Measurements from ENCODE around the gene EIF5. TPM values are rescaled to one million over a fixed set of nuclear protein-coding genes. Genes with fewer than 3 reads are reported as not detected.
A peak's percentile ranks its signal among the peaks of the same experiment; 100 is the strongest.

The EIF5 gene
- total RNA-seq, 1 experiment from 2014 or later, result 299 TPM

GRCh38 chr14:103386713-103387329, 52.8 kb downstream of the EIF5 start:
- in situ Hi-C loops (cut with HindIII; ENCODE audit: low sequenced_read_pairs), result no loop called here
- DNase-seq (ENCODE audit: low spot score), result peak; percentile 43

- in situ Hi-C loops (cut with HindIII; ENCODE audit: low sequenced_read_pairs), result no loop called here
- no peak for DNase-seq (ENCODE audit: low spot score)
Measured at GRCh38 chr14:103388664-103389063, 54.6 kb downstream of the EIF5 start.

- no peak for DNase-seq (ENCODE audit: low spot score)
- in situ Hi-C loops (cut with HindIII; ENCODE audit: low sequenced_read_pairs), result no loop called here
Measured at GRCh38 chr14:103390605-103391004, 56.6 kb downstream of the EIF5 start.

DNA sequence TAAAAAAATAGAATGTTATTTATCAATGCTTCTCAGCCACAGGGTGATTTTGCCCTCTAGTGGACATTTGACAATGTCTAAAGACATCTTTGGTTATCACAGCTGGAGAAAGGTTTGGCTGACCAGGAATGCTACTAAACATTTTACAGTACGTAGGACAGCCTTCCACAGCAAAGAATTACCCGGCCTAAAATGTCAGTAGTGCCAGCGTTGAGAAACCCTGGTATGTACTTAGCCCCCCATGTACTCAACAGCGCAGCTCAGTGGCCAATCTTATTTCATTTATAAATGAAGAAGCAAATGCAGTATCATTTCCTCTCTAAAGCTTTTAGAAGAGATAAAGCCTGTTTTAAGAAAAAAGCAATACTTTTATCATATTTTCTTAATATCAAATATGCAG, 57.0 kb downstream of the EIF5 start:
- in situ Hi-C loops (cut with HindIII; ENCODE audit: low sequenced_read_pairs), result no loop called here
- peak; percentile 65 for DNase-seq (ENCODE audit: low spot score)

DNA sequence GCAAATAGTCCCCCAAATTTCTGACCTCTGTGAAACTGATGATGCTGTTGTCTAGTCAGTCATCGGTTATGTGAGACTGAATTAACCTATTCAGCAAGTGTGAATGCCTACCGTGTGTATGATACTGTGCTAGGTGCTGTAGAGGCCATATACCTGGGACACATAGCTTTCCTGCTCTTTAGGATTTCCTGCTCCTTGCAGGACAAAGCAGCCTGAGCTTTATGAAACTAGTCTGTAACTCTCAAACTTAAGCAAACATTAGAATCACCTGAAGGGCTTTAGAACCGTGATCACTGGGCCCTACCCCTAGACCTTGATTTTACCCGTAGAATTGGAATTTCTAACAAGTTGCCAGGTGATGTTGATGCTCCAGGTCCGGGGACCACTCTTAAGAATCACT, 58.1 kb downstream of the EIF5 start:
- no peak for DNase-seq (ENCODE audit: low spot score)
- in situ Hi-C loops (cut with HindIII; ENCODE audit: low sequenced_read_pairs), result no loop called here

DNA sequence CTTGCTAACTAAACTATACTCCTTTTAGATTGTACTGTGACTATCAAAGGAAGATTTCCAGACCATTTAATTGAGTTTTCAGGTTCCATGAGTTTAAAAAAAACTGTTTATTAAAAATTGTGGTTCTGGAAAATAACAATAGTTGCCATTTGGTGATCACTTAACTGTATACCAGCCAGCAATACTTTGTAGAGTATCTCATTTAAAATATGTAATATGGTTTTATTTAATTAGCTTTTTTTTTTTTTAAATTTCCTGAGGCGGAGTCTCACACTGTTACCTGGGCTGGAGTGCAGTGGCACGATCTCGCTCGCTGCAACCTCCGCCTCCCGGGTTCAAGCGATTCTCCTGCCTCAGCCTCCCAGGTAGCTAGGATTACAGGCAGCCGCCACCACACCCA, 58.5 kb downstream of the EIF5 start:
- no peak for DNase-seq (ENCODE audit: low spot score)
- in situ Hi-C loops (cut with HindIII; ENCODE audit: low sequenced_read_pairs), result no loop called here

DNA sequence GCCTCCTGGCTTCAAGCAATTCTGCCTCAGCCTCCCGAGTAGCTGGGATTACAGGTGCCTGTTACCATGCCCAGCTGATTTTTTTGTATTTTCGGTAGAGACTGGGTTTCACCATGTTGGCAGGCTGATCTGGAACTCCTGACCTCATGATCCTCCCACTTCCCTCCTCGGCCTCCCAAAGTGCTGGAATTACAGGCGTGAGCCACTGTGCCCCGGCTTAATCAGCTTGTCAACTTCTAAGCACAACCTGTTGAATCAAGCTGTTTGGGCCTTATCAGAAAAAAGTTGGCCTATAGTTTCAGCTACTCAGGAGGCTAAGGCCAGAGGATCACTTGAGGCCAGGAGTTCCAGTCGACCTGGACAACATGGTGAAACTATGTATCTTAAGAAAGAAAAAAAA, 59.0 kb downstream of the EIF5 start:
- in situ Hi-C loops (cut with HindIII; ENCODE audit: low sequenced_read_pairs), result no loop called here
- no peak for DNase-seq (ENCODE audit: low spot score)

DNA sequence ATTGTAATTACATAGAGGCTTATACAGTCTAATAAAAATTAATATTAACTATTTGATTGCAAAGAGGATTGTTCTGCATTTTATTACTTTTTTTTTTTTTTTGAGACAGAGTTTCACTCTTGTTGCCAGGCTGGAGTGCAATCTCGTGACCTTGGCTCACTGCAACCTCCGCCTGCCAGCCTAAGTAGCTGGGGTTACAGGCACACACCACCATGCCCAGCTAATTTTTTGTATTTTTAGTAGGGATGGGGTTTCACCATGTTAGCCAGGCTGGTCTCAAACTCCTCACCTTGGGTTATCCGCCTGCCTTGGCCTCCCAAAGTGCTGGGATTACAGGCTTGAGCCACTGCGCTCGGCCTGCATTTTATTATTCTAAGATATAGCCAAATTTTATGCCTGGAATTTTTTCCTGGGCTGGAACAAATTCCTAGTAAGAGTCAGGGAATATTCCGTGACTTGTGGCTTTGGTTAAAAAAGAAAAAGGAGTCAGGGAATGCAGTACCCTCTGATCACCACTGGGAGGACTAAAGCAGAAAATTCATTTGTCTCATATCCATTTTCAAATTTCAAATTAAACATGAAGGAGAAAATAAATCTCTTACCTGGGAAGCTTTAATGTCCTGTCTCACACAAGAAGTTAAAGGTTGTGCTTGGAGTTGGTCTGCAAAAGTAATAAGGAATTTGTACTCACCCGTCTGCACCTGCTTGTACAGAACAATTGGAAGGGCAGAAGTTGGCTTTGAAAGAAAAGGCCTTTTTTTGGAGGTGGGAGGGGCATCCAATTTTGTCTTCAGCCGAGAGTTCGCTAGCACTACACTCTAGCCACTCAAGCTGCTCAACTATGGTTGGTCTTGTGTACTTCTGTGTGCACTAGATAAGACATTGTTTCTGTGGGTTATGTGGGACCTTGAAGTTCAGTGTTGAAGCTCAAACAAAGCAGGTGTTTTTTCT, 59.9 kb downstream of the EIF5 start:
- in situ Hi-C loops (cut with HindIII; ENCODE audit: low sequenced_read_pairs), result no loop called here
- DNase-seq (ENCODE audit: low spot score), result peak; percentile 54

Other genes with a start within 250 kb of the EIF5 start
- gene EXOC3L4, start 239.5 kb upstream of the EIF5 start, total RNA-seq (2014; rRNA removed; shearing (Covaris generic)), result 0.86 and 1.6 TPM in 2 replicates
- gene TNFAIP2, start 210.8 kb upstream of the EIF5 start, total RNA-seq (2014; rRNA removed; shearing (Covaris generic)), result 4.5 and 26.1 TPM in 2 replicates
- gene MARK3, start 51.2 kb downstream of the EIF5 start, total RNA-seq (2014; rRNA removed; shearing (Covaris generic)), result 47.9 and 84.8 TPM in 2 replicates
- 672 and 986 TPM in 2 replicates for gene CKB, start 188.6 kb downstream of the EIF5 start, total RNA-seq (2014; rRNA removed; shearing (Covaris generic))
- gene TRMT61A, start 195.0 kb downstream of the EIF5 start, total RNA-seq (2014; rRNA removed; shearing (Covaris generic)), result 17.6 and 29.3 TPM in 2 replicates
- gene BAG5, start 228.4 kb downstream of the EIF5 start, total RNA-seq (2014; rRNA removed; shearing (Covaris generic)), result 4.0 and 12.2 TPM in 2 replicates
- 29.7 and 34.7 TPM in 2 replicates for gene COA8, start 228.7 kb downstream of the EIF5 start, total RNA-seq (2014; rRNA removed; shearing (Covaris generic))

All from G401 (cell line).